Measurements from ENCODE around the gene GPBP1.
"Not testable (repeated sequence)": the region's sequence is repeated elsewhere in the genome, so short reads cannot be mapped to it uniquely, and the experiment has no call there.

The GPBP1 gene

GRCh38 chr5:57177479-57178156 lies 3.8 kb downstream of the GPBP1 start:
- DNase-seq, result no peak

- not testable (repeated sequence) for DNase-seq
Observed at GRCh38 chr5:57178238-57178637, 4.4 kb downstream of the GPBP1 start.

GRCh38 chr5:57179262-57180200 lies 5.7 kb downstream of the GPBP1 start:
- no peak for DNase-seq

- DNase-seq, result no peak
Observed at GRCh38 chr5:57181154-57181553, 7.3 kb downstream of the GPBP1 start.

- no peak for DNase-seq
Observed at GRCh38 chr5:57184322-57184721, 10.5 kb downstream of the GPBP1 start.

GRCh38 chr5:57185313-57185712 lies 11.5 kb downstream of the GPBP1 start:
- DNase-seq, result no peak

GRCh38 chr5:57186194-57186593 lies 12.3 kb downstream of the GPBP1 start:
- no peak for DNase-seq

- DNase-seq, result not testable (repeated sequence)
Observed at GRCh38 chr5:57187977-57188376, 14.1 kb downstream of the GPBP1 start.

GRCh38 chr5:57189515-57189914 lies 15.7 kb downstream of the GPBP1 start:
- no peak for DNase-seq

GRCh38 chr5:57190593-57190992 lies 16.7 kb downstream of the GPBP1 start:
- no peak for DNase-seq

- DNase-seq, result no peak
Observed at GRCh38 chr5:57191163-57191562, 17.3 kb downstream of the GPBP1 start.

- no peak for DNase-seq
Observed at GRCh38 chr5:57191986-57192385, 18.1 kb downstream of the GPBP1 start.

GRCh38 chr5:57192832-57193231 lies 19.0 kb downstream of the GPBP1 start:
- not testable (repeated sequence) for DNase-seq

- no peak for DNase-seq
Observed at GRCh38 chr5:57193757-57194413, 20.0 kb downstream of the GPBP1 start.

- no peak for DNase-seq
Observed at GRCh38 chr5:57194653-57195052, 20.8 kb downstream of the GPBP1 start.

- DNase-seq, result no peak
Observed at GRCh38 chr5:57195060-57195459, 21.2 kb downstream of the GPBP1 start.

- no peak for DNase-seq
Observed at GRCh38 chr5:57199866-57200265, 26.0 kb downstream of the GPBP1 start.

GRCh38 chr5:57202811-57203210 lies 29.0 kb downstream of the GPBP1 start:
- no peak for DNase-seq

- DNase-seq, result no peak
Observed at GRCh38 chr5:57207007-57207653, 33.3 kb downstream of the GPBP1 start.

- no peak for DNase-seq
Observed at GRCh38 chr5:57207681-57208080, 33.8 kb downstream of the GPBP1 start.

- no peak for DNase-seq
Observed at GRCh38 chr5:57209316-57210040, 35.6 kb downstream of the GPBP1 start.

- DNase-seq, result no peak
Observed at GRCh38 chr5:57210633-57211032, 36.8 kb downstream of the GPBP1 start.

Measured in NCI-H345 (cell line).